Endodermal cell (in vitro differentiated cells): ENCODE data around the gene ARHGDIA. TPM values are rescaled to one million over a fixed set of nuclear protein-coding genes. Genes with fewer than 3 reads are reported as not detected.

Experiments used
- DNase-seq: peaks from one replicate; pipeline ENCODE4 v3.0.0-alpha.2; 2017
- H3K27ac ChIP-seq: 2 replicates; pipeline ENCODE4 v1.5.1; 2013; ENCODE audit warnings: mild to moderate bottlenecking, low read depth, low read length, moderate library complexity
- H3K27me3 ChIP-seq: 2 replicates; pipeline ENCODE4 v1.6.1; 2013; ENCODE audit warnings: mild to moderate bottlenecking, low read length, moderate library complexity; ENCODE audit not compliant: insufficient read depth, control insufficient read depth, poor library complexity, severe bottlenecking
- H3K36me3 ChIP-seq: 2 replicates; pipeline ENCODE4 v1.7.0; 2013; ENCODE audit warnings: mild to moderate bottlenecking, low read length, moderate library complexity; ENCODE audit not compliant: control insufficient read depth, insufficient read depth
- H3K4me1 ChIP-seq: one replicate; pipeline ENCODE4 v1.7.0; 2013; ENCODE audit warnings: low read length; ENCODE audit not compliant: control insufficient read depth, insufficient read depth
- H3K4me3 ChIP-seq: 2 replicates; pipeline ENCODE4 v1.5.1; 2013; ENCODE audit warnings: mild to moderate bottlenecking, low read length, moderate library complexity
- H3K9ac ChIP-seq: 2 replicates; pipeline ENCODE4 v1.6.1; 2013; ENCODE audit warnings: mild to moderate bottlenecking, low read length, moderate library complexity; ENCODE audit not compliant: poor library complexity, severe bottlenecking; ENCODE audit errors: extremely low read depth
- H3K9me3 ChIP-seq: 2 replicates; pipeline ENCODE4 v1.6.1; 2013; ENCODE audit warnings: mild to moderate bottlenecking, low read length, moderate library complexity; ENCODE audit not compliant: control insufficient read depth
- H3K27ac Mint-ChIP-seq: 2 replicates; pipeline ENCODE4 v1.8.0; 2020; ENCODE audit warnings: mixed read lengths
- H3K27me3 Mint-ChIP-seq: 2 replicates; pipeline ENCODE4 v1.8.0; 2021; ENCODE audit warnings: mild to moderate bottlenecking, mixed read lengths; ENCODE audit not compliant: insufficient read depth
- H3K36me3 Mint-ChIP-seq: 2 replicates; pipeline ENCODE4 v1.8.0; 2020; ENCODE audit warnings: low read depth, mixed read lengths
- H3K4me1 Mint-ChIP-seq: 2 replicates; pipeline ENCODE4 v1.8.0; 2020; ENCODE audit warnings: mixed read lengths
- H3K4me3 Mint-ChIP-seq: 2 replicates; pipeline ENCODE4 v1.8.0; 2020; ENCODE audit warnings: mild to moderate bottlenecking, moderate library complexity, mixed read lengths
- H3K9me3 Mint-ChIP-seq: 2 replicates; pipeline ENCODE4 v1.8.0; 2020; ENCODE audit warnings: mild to moderate bottlenecking, mixed read lengths
- CTCF ChIP-seq: fragments of 200-600 bp; sonication (generic); conservative IDR thresholded peaks from 2 replicates; pipeline ENCODE4 v1.5.0; 2021; ENCODE audit warnings: antibody characterized with exemption, mild to moderate bottlenecking
- WGBS, 2 experiments: methylation state at CpG; one replicate each; pipeline versions ENCODE4 v1.1.5 to v1.1.7; 2013; ENCODE audit warnings: missing lambda C conversion rate in 2 of 2, mixed read lengths in 1 of 2; ENCODE audit not compliant: insufficient coverage in 1 of 2, insufficient read length in 1 of 2; 5-methylcytosine and 5-hydroxymethylcytosine counted together
- total RNA-seq, 2 donors: library from RNA; stranded (reverse); fragmentation: NEBNext Ultra II Directional in 1 of 2; extraction: Animal tissue kit (Norgen Biotek cat#: 25700) in 1 of 2; gene quantifications; 2 replicates in 1 of 2; 3 replicates in 1 of 2; pipeline ENCODE4 v1.2.1, GENCODE V29; 2021

Gene ARHGDIA
- total RNA-seq, 2 donors from 2014 or later: 240 to 254 TPM

- Mint-ChIP-seq H3K9me3 (no peaks in the 10 kb centered on the region), H3K27me3 (no peaks in the 10 kb centered on the region), H3K4me1 (peaks cover 9% of the 10 kb centered on the region), H3K4me3 (peak within 1 kb of the TSS; percentile 77), H3K27ac (peak within 1 kb of the TSS; percentile 97), H3K36me3 (peaks cover 50% of the 10 kb centered on the region)
- Histone ChIP-seq H3K9me3 (no peaks in the 10 kb centered on the region), H3K27me3 (no peaks in the 10 kb centered on the region), H3K27ac (peak within 1 kb of the TSS; percentile 75), H3K9ac (peak within 1 kb of the TSS; percentile 95), H3K4me3 (peak within 1 kb of the TSS; percentile 99), H3K36me3 (peaks cover 65% of the 10 kb centered on the region), H3K4me1 (peaks cover 8% of the 10 kb centered on the region)
- no peak for DNase-seq
- TF ChIP-seq CTCF: no peak
- WGBS, 2 experiments: 0 to 1% methylated on average over 52 to 95 of the region's 95 CpGs
Measured at GRCh38 chr17:81859906-81860755, 11.0 kb downstream of the ARHGDIA start, which contains the start of gene P4HB. TSS of gene P4HB (minus strand) at chr17:81860535. CDS start at chr17:81860471, 64 bp downstream.

- 72 to 73% methylated on average over 15 to 23 of the region's 23 CpGs for WGBS, 2 experiments
- Histone ChIP-seq H3K9me3 (no peaks in the 10 kb centered on the region), H3K9ac (peak overlapping the region; percentile 89), H3K27ac (no peak overlapping the region), H3K36me3 (peaks cover 65% of the 10 kb centered on the region), H3K4me3 (peak overlapping the region; percentile 99), H3K4me1 (peaks cover 8% of the 10 kb centered on the region), H3K27me3 (no peaks in the 10 kb centered on the region)
- no peak for TF ChIP-seq CTCF
- Mint-ChIP-seq H3K4me3 (peak overlapping the region; percentile 77), H3K9me3 (no peaks in the 10 kb centered on the region), H3K4me1 (peaks cover 9% of the 10 kb centered on the region), H3K27ac (peak overlapping the region; percentile 85), H3K27me3 (no peaks in the 10 kb centered on the region), H3K36me3 (peaks cover 58% of the 10 kb centered on the region)
- no peak for DNase-seq
Measured at GRCh38 chr17:81858967-81859905, 11.9 kb downstream of the ARHGDIA start.

GRCh38 chr17:81858170-81858966 is 12.8 kb downstream of the ARHGDIA start:
- Mint-ChIP-seq H3K4me1 (peaks cover 9% of the 10 kb centered on the region), H3K27me3 (no peaks in the 10 kb centered on the region), H3K4me3 (peak overlapping the region; percentile 77), H3K9me3 (no peaks in the 10 kb centered on the region), H3K27ac (no peak overlapping the region), H3K36me3 (peaks cover 58% of the 10 kb centered on the region)
- no peak for DNase-seq
- peaks cover 65% of the 10 kb centered on the region for H3K36me3 ChIP-seq
- H3K27ac ChIP-seq: no peak overlapping the region
- 91 to 92% methylated on average over 26 to 29 of the region's 30 CpGs for WGBS, 2 experiments
- no peaks in the 10 kb centered on the region for H3K27me3 ChIP-seq
- no peak for TF ChIP-seq CTCF
- peak overlapping the region; percentile 11 for H3K9ac ChIP-seq
- peaks cover 8% of the 10 kb centered on the region for H3K4me1 ChIP-seq
- peak overlapping the region; percentile 99 for H3K4me3 ChIP-seq
- H3K9me3 ChIP-seq: no peaks in the 10 kb centered on the region
